H9 (cell line): ENCODE measurements around the gene PHF21A. TPM values are rescaled to one million over a fixed set of nuclear protein-coding genes. Genes with fewer than 3 reads are reported as not detected.

ENCODE experiments used
- DNase-seq: peaks from one replicate; pipeline ENCODE4 v3.0.0-alpha.2; 2017
- H2AFZ ChIP-seq: one replicate; pipeline ENCODE4 v1.6.1; 2013; ENCODE audit warnings: mild to moderate bottlenecking, low read length, control low read depth, moderate library complexity
- H2AK5ac ChIP-seq: 2 replicates; pipeline ENCODE4 v1.6.1; 2013; ENCODE audit warnings: low read length, control low read depth, mixed read lengths; ENCODE audit not compliant: insufficient read length
- H2BK120ac ChIP-seq: one replicate; pipeline ENCODE4 v1.6.1; 2013; ENCODE audit warnings: low read depth, mild to moderate bottlenecking, low read length, control low read depth, inconsistent platforms; ENCODE audit not compliant: poor library complexity, severe bottlenecking
- H2BK12ac ChIP-seq: 2 replicates; pipeline ENCODE4 v1.6.1; 2013; ENCODE audit warnings: low read length, control low read depth, mixed read lengths, low read depth; ENCODE audit not compliant: insufficient read length
- H2BK15ac ChIP-seq: 2 replicates; pipeline ENCODE4 v1.6.1; 2013; ENCODE audit warnings: low read depth, low read length, control low read depth
- H2BK20ac ChIP-seq: one replicate; pipeline ENCODE4 v1.6.1; 2013; ENCODE audit warnings: low read depth, mild to moderate bottlenecking, low read length, control low read depth, inconsistent platforms; ENCODE audit not compliant: poor library complexity, severe bottlenecking
- H2BK5ac ChIP-seq: 2 replicates; pipeline ENCODE4 v1.6.1; 2013; ENCODE audit warnings: low read length, control low read depth, mixed read lengths; ENCODE audit not compliant: insufficient read length
- H3K14ac ChIP-seq: 2 replicates; pipeline ENCODE4 v1.6.1; 2013; ENCODE audit warnings: low read length, control low read depth; ENCODE audit not compliant: insufficient read depth
- H3K18ac ChIP-seq: 2 replicates; pipeline ENCODE4 v1.6.1; 2013; ENCODE audit warnings: low read depth, mild to moderate bottlenecking, mixed read lengths, low read length, control low read depth; ENCODE audit not compliant: insufficient read length
- H3K23ac ChIP-seq: 2 replicates; pipeline ENCODE4 v1.6.1; 2013; ENCODE audit warnings: low read length, control low read depth, mixed read lengths, low read depth; ENCODE audit not compliant: insufficient read length
- H3K23me2 ChIP-seq: 2 replicates; pipeline ENCODE4 v1.6.1; 2013; ENCODE audit warnings: low read depth, mild to moderate bottlenecking, mixed read lengths, low read length, control low read depth; ENCODE audit not compliant: insufficient read length, poor library complexity, severe bottlenecking
- H3K27ac ChIP-seq: 2 replicates; pipeline ENCODE4 v1.5.1; 2013; ENCODE audit warnings: low read length, control low read depth, mixed read lengths, low read depth; ENCODE audit not compliant: insufficient read length
- H3K27me3 ChIP-seq: 2 replicates; pipeline ENCODE4 v1.6.1; 2013; ENCODE audit warnings: low read length, control low read depth, inconsistent platforms; ENCODE audit not compliant: insufficient read depth
- H3K4ac ChIP-seq: 2 replicates; pipeline ENCODE4 v1.6.1; 2013; ENCODE audit warnings: low read depth, mild to moderate bottlenecking, control low read depth, inconsistent platforms, low read length, moderate library complexity
- H3K4me1 ChIP-seq: 2 replicates; pipeline ENCODE4 v1.6.1; 2013; ENCODE audit warnings: low read length, control low read depth, inconsistent platforms; ENCODE audit not compliant: insufficient read depth
- H3K4me2 ChIP-seq: 2 replicates; pipeline ENCODE4 v1.6.1; 2013; ENCODE audit warnings: low read length, control low read depth, mixed read lengths; ENCODE audit not compliant: insufficient read length, insufficient read depth
- H3K56ac ChIP-seq: 2 replicates; pipeline ENCODE4 v1.6.1; 2013; ENCODE audit warnings: low read depth, mild to moderate bottlenecking, mixed read lengths, low read length, control low read depth; ENCODE audit not compliant: insufficient read length
- H3K79me1 ChIP-seq: 2 replicates; pipeline ENCODE4 v1.6.1; 2013; ENCODE audit warnings: low read depth, mild to moderate bottlenecking, moderate library complexity, low read length, control low read depth, inconsistent platforms; ENCODE audit not compliant: insufficient read depth, poor library complexity, severe bottlenecking
- H3K79me2 ChIP-seq: 2 replicates; pipeline ENCODE4 v1.6.1; 2013; ENCODE audit warnings: low read length, control low read depth, inconsistent platforms; ENCODE audit not compliant: insufficient read depth
- H3K9ac ChIP-seq: 2 replicates; pipeline ENCODE4 v1.6.1; 2013; ENCODE audit warnings: low read length, control low read depth, mixed read lengths; ENCODE audit not compliant: insufficient read length; ENCODE audit errors: extremely low read depth
- H3K9me3 ChIP-seq: one replicate; pipeline ENCODE4 v1.6.1; 2013; ENCODE audit warnings: low read depth, low read length, inconsistent platforms; ENCODE audit not compliant: control insufficient read depth
- H3T11ph ChIP-seq: one replicate; pipeline ENCODE4 v1.6.1; 2013; ENCODE audit warnings: mild to moderate bottlenecking, low read length, control low read depth, inconsistent platforms
- H4K20me1 ChIP-seq: one replicate; pipeline ENCODE4 v1.6.1; 2013; ENCODE audit not compliant: control insufficient read depth, insufficient read length, insufficient read depth
- H4K5ac ChIP-seq: 2 replicates; pipeline ENCODE4 v1.6.1; 2013; ENCODE audit warnings: low read depth, mild to moderate bottlenecking, mixed read lengths, low read length, control low read depth; ENCODE audit not compliant: insufficient read length
- H4K8ac ChIP-seq: replicated peaks from 2 replicates; pipeline ENCODE4 v1.6.1; 2013; ENCODE audit warnings: low read length, control low read depth, mixed read lengths, low read depth; ENCODE audit not compliant: insufficient read length
- H4K91ac ChIP-seq: 2 replicates; pipeline ENCODE4 v1.6.1; 2013; ENCODE audit warnings: low read depth, mild to moderate bottlenecking, moderate library complexity, mixed read lengths, low read length, control low read depth; ENCODE audit not compliant: insufficient read length
- H3K27ac Mint-ChIP-seq, 3 experiments: 2 replicates in 2 of 3; 3 replicates in 1 of 3; pipeline ENCODE4 v1.8.0; 2020 to 2021; ENCODE audit warnings: mixed read lengths in 3 of 3, mild to moderate bottlenecking in 1 of 3, moderate library complexity in 1 of 3
- H3K27me3 Mint-ChIP-seq: 2 replicates; pipeline ENCODE4 v1.8.0; 2021; ENCODE audit warnings: low read depth, mild to moderate bottlenecking, moderate library complexity, mixed read lengths
- H3K36me3 Mint-ChIP-seq, 3 experiments: 2 replicates in 2 of 3; 3 replicates in 1 of 3; pipeline ENCODE4 v1.8.0; 2020 to 2021; ENCODE audit warnings: low read depth in 3 of 3, mixed read lengths in 3 of 3; ENCODE audit not compliant: insufficient read depth in 1 of 3
- H3K4me1 Mint-ChIP-seq, 2 experiments: 2 replicates each; pipeline ENCODE4 v1.8.0; 2020; ENCODE audit warnings: mixed read lengths in 2 of 2
- H3K4me3 Mint-ChIP-seq, 2 experiments: 2 replicates in 1 of 2; 3 replicates in 1 of 2; pipeline ENCODE4 v1.8.0; 2020 to 2021; ENCODE audit warnings: mild to moderate bottlenecking in 2 of 2, mixed read lengths in 2 of 2, moderate library complexity in 1 of 2
- H3K9me3 Mint-ChIP-seq, 2 experiments: 2 replicates in 1 of 2; 3 replicates in 1 of 2; pipeline ENCODE4 v1.8.0; 2020; ENCODE audit warnings: mild to moderate bottlenecking in 2 of 2, mixed read lengths in 2 of 2, moderate library complexity in 1 of 2
- WGBS: extraction: QIAGEN DNeasy Blood & Tissue Kit; methylation state at CpG from one replicate; pipeline ENCODE4 v1.1.7; 2013; ENCODE audit warnings: missing lambda C conversion rate, low lambda C conversion rate, mixed read lengths; ENCODE audit not compliant: insufficient read length; ENCODE audit errors: extremely low coverage; 5-methylcytosine and 5-hydroxymethylcytosine counted together
- total RNA-seq: library from RNA; stranded (reverse); gene quantifications from 2 replicates; pipeline ENCODE4 v1.2.1, GENCODE V29; 2021
- TF ChIP-seq, protein P1 (sequence below): fragments of 200-600 bp; sonication (generic); conservative IDR thresholded peaks from 3 replicates; pipeline ENCODE4 v1.8.0; 2021; ENCODE audit warnings: antibody characterized with exemption, mild to moderate bottlenecking

PHF21A gene
- total RNA-seq, 1 experiment from 2014 or later, result 33.8 TPM

DNA sequence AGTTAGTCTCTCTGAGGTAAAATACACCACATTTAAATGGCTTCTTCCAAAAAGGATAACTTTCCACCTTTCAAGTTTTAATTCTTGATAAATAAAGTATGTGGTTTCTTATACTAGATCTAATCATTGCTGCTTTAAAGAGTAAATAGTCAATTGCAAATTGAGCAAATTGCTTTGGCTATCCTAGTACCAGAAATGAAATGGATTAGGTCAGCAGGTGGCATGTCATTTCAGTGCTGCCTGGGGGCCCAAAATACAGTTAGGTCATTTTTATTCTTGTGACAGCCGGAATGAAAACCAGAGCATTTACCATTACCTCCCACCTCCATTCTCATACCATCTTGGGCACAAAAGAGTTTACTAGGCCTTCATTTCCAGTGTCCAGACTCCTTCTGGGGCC, 70.2 kb downstream of the PHF21A start:
- H4K91ac ChIP-seq, result no peak overlapping the region

More for the DNA sequence above, 70.2 kb downstream of the PHF21A start:
- Histone ChIP-seq H2BK12ac (no peak overlapping the region), H4K8ac (no peak overlapping the region), H3K4ac (no peak overlapping the region), H3K9me3 (no peaks in the 10 kb centered on the region), H3K27me3 (peaks cover 2% of the 10 kb centered on the region; the same call in 1 of the 2 replicates), H3K23ac (no peak overlapping the region), H3K4me1 (peaks cover 15% of the 10 kb centered on the region; the same call in 1 of the 2 replicates), H3K79me1 (no peaks in the 10 kb centered on the region), H2BK15ac (no peak overlapping the region), H3K79me2 (no peaks in the 10 kb centered on the region), H2AFZ (no peak overlapping the region), H3K27ac (no peak overlapping the region), H3K18ac (no peak overlapping the region), H2BK20ac (no peak overlapping the region), H4K20me1 (no peaks in the 10 kb centered on the region), H3K23me2 (no peaks in the 10 kb centered on the region), H4K5ac (no peak overlapping the region), H2BK5ac (no peak overlapping the region), H2AK5ac (no peak overlapping the region), H3K56ac (no peak overlapping the region), H3K4me2 (no peak overlapping the region), H3K14ac (no peak overlapping the region), H2BK120ac (no peak overlapping the region), H3K9ac (no peak overlapping the region), H3T11ph (no peak overlapping the region)
- H3K4me1 Mint-ChIP-seq, result peaks cover 70 to 81% of the 10 kb centered on the region in 2 experiments
- no peak for DNase-seq
- H3K36me3 Mint-ChIP-seq, result peaks cover 0 to 11% (median 3%) of the 10 kb centered on the region in 3 experiments; a peak in 4 of 7 replicates
- H3K27ac Mint-ChIP-seq, result peak overlapping the region in 1 of 3 experiments; percentile 63; a peak in 3 of 7 replicates
- TF ChIP-seq, protein P1, sequence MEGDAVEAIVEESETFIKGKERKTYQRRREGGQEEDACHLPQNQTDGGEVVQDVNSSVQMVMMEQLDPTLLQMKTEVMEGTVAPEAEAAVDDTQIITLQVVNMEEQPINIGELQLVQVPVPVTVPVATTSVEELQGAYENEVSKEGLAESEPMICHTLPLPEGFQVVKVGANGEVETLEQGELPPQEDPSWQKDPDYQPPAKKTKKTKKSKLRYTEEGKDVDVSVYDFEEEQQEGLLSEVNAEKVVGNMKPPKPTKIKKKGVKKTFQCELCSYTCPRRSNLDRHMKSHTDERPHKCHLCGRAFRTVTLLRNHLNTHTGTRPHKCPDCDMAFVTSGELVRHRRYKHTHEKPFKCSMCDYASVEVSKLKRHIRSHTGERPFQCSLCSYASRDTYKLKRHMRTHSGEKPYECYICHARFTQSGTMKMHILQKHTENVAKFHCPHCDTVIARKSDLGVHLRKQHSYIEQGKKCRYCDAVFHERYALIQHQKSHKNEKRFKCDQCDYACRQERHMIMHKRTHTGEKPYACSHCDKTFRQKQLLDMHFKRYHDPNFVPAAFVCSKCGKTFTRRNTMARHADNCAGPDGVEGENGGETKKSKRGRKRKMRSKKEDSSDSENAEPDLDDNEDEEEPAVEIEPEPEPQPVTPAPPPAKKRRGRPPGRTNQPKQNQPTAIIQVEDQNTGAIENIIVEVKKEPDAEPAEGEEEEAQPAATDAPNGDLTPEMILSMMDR, result no peak
- WGBS, result no CpG with 5 or more reads among the region's 1 CpG
- H3K27me3 Mint-ChIP-seq, result no peaks in the 10 kb centered on the region
- no peaks in the 10 kb centered on the region for H3K9me3 Mint-ChIP-seq
- H3K4me3 Mint-ChIP-seq, result no peak overlapping the region
